A549 (cell line): Measurements from ENCODE around the gene BAIAP2L1.

Experiments used
- CTCF ChIP-seq: fragments of >200 bp; sonication (Bioruptor Twin); formaldehyde crosslinking; IDR thresholded peaks from 3 replicates; pipeline ENCODE4 v1.5.1; 2016
- ZFP36 ChIP-seq: fragments of 450-650 bp; IDR thresholded peaks from 2 replicates; pipeline ENCODE4 v1.6.1; 2014; ENCODE audit warnings: borderline replicate concordance; ENCODE audit not compliant: partially characterized antibody

GRCh38 chr7:98360221-98361130, 40.4 kb downstream of the BAIAP2L1 start:
- no peak; the same call in 2 of the 3 replicates for TF ChIP-seq CTCF
- no peak for TF ChIP-seq ZFP36
